Epithelial cell of esophagus (primary cell): ENCODE measurements around the gene CEP19.

Experiments
- DNase-seq: peaks from one replicate; pipeline ENCODE4 v3.0.0; 2010; ENCODE audit warnings: low read depth
- H3K4me3 ChIP-seq: 2 replicates; pipeline ENCODE4 v1.5.1; 2011; ENCODE audit warnings: mild to moderate bottlenecking, low read length, control low read depth
- TF ChIP-seq, protein P1 (sequence below): IDR thresholded peaks from 2 replicates; pipeline ENCODE4 v1.5.1; 2011; ENCODE audit warnings: low read depth, mild to moderate bottlenecking, low read length, control low read depth, inconsistent platforms; ENCODE audit not compliant: insufficient read depth; ENCODE audit errors: missing control alignments

Gene CEP19

GRCh38 chr3:196661400-196661799 is 50.6 kb downstream of the CEP19 start:
- DNase-seq: no peak
- no peak overlapping the region for H3K4me3 ChIP-seq
- TF ChIP-seq, protein P1, sequence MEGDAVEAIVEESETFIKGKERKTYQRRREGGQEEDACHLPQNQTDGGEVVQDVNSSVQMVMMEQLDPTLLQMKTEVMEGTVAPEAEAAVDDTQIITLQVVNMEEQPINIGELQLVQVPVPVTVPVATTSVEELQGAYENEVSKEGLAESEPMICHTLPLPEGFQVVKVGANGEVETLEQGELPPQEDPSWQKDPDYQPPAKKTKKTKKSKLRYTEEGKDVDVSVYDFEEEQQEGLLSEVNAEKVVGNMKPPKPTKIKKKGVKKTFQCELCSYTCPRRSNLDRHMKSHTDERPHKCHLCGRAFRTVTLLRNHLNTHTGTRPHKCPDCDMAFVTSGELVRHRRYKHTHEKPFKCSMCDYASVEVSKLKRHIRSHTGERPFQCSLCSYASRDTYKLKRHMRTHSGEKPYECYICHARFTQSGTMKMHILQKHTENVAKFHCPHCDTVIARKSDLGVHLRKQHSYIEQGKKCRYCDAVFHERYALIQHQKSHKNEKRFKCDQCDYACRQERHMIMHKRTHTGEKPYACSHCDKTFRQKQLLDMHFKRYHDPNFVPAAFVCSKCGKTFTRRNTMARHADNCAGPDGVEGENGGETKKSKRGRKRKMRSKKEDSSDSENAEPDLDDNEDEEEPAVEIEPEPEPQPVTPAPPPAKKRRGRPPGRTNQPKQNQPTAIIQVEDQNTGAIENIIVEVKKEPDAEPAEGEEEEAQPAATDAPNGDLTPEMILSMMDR: no peak

GRCh38 chr3:196660381-196661166 is 51.5 kb downstream of the CEP19 start:
- TF ChIP-seq, protein P1: no peak
- DNase-seq: peak; percentile 57
- no peak overlapping the region for H3K4me3 ChIP-seq

- no peak overlapping the region for H3K4me3 ChIP-seq
- no peak for DNase-seq
- TF ChIP-seq, protein P1: no peak
Observed at GRCh38 chr3:196659901-196660351, 52.1 kb downstream of the CEP19 start.
